Measurements from ENCODE around the gene SFXN5. TPM values are rescaled to one million over a fixed set of nuclear protein-coding genes. Genes with fewer than 3 reads are reported as not detected.

SFXN5 gene
- polyA plus RNA-seq, 3 donors = 5.9 to 28.6 (median 9.5) TPM

DNA sequence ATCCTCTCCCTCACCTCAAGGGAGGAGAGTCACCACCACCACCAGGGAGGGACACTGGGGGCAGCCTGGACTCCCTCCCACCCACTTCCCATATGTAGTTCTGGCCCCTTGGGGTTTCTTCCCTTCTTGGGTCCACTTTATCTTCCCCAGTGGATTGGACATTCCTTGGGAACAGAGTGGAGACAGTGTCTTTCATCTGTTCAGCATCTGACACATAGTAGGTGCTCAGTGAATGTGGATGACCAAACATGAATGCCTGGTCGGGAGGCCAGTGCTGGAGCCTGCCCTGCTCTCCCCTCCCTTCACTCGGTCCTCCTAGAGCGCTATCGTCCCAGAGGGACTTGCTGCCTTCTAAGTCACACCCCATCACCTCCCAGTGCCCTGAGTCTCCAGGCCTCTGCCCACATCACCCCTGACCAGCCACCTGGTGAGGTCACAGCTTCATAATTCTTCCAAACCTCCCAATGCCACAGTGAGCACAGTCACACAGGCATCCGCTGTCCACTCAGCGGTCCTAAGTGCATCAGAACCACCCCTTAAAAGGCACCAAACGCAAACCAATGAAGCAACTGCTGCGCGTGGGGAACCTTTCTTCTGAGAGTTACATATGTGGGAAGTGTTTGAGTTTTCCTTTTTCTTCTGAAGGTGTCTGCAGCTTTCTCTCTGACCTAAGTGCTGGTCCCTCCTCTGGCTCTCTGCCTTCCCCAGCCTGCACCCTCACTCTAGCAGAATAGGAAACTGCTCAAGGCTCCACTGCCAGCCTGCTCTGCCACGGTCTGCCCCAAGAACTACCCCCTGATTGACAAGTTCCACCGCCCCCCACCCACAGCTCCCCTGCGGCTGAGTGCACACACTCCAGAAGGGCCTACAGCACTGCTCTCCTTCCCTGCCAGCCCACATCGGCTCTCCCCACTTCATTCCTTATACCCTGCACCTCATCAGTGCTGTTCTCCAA lies 7.2 kb upstream of the SFXN5 start:
- no peak overlapping the region for H2AFZ ChIP-seq (ENCODE audit: insufficient read depth, low read depth, low read length, poor library complexity, severe bottlenecking)
- TF ChIP-seq, protein P1, sequence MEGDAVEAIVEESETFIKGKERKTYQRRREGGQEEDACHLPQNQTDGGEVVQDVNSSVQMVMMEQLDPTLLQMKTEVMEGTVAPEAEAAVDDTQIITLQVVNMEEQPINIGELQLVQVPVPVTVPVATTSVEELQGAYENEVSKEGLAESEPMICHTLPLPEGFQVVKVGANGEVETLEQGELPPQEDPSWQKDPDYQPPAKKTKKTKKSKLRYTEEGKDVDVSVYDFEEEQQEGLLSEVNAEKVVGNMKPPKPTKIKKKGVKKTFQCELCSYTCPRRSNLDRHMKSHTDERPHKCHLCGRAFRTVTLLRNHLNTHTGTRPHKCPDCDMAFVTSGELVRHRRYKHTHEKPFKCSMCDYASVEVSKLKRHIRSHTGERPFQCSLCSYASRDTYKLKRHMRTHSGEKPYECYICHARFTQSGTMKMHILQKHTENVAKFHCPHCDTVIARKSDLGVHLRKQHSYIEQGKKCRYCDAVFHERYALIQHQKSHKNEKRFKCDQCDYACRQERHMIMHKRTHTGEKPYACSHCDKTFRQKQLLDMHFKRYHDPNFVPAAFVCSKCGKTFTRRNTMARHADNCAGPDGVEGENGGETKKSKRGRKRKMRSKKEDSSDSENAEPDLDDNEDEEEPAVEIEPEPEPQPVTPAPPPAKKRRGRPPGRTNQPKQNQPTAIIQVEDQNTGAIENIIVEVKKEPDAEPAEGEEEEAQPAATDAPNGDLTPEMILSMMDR (IDR thresholded peaks at IDR 0.05) = no peak
- H3K27ac ChIP-seq (ENCODE audit: low read depth in 1 of 2, low read length in 2 of 2) = no peak overlapping the region
- no peaks in the 10 kb centered on the region for H3K4me1 ChIP-seq (ENCODE audit: control insufficient read depth in 1 of 2, insufficient read depth in 2 of 2, low read length in 2 of 2)
- intact Hi-C loops (cut with micrococcal nuclease) = no loop called here
- no peaks in the 10 kb centered on the region for H3K36me3 Mint-ChIP-seq
- no peaks in the 10 kb centered on the region for H4K20me1 ChIP-seq (ENCODE audit: insufficient read depth, low read length)
- no peak for DNase-seq
- H3K4me2 ChIP-seq (replicated peaks; ENCODE audit: extremely low read depth, low read length, poor library complexity, severe bottlenecking) = no peak overlapping the region
- no peaks in the 10 kb centered on the region for H3K4me1 Mint-ChIP-seq
- H3K79me2 ChIP-seq (ENCODE audit: insufficient read depth, low read length) = no peaks in the 10 kb centered on the region
- H3K4me3 Mint-ChIP-seq = no peak overlapping the region
- H3K9me3 Mint-ChIP-seq = peaks cover 0 to 1% (median 0%) of the 10 kb centered on the region in 7 donors
- H3K9me3 ChIP-seq (replicated peaks in 1 of 2; ENCODE audit: control insufficient read depth in 1 of 2, insufficient read depth in 1 of 2, low read length in 2 of 2) = no peaks in the 10 kb centered on the region
- peaks cover 6 to 20% (median 18%) of the 10 kb centered on the region in 3 donors for H3K27me3 Mint-ChIP-seq (ENCODE audit: low read depth in 3 of 3)
- no peak overlapping the region for H3K4me3 ChIP-seq (replicated peaks in 1 of 3; ENCODE audit: low read depth in 2 of 3, low read length in 3 of 3)
- no peaks in the 10 kb centered on the region for H3K36me3 ChIP-seq (replicated peaks in 1 of 2; ENCODE audit: control insufficient read depth in 1 of 2, insufficient read depth in 2 of 2, low read length in 2 of 2)
- no peak overlapping the region for H3K27ac Mint-ChIP-seq
- H3K9ac ChIP-seq (ENCODE audit: insufficient read depth, low read length, poor library complexity, severe bottlenecking) = no peak overlapping the region
- no peaks in the 10 kb centered on the region for H3K27me3 ChIP-seq (ENCODE audit: control insufficient read depth in 2 of 2, insufficient read depth in 2 of 2, low read length in 2 of 2)
- 91% methylated on average over 8 of the region's 13 CpGs for WGBS (ENCODE audit: insufficient coverage)

DNA sequence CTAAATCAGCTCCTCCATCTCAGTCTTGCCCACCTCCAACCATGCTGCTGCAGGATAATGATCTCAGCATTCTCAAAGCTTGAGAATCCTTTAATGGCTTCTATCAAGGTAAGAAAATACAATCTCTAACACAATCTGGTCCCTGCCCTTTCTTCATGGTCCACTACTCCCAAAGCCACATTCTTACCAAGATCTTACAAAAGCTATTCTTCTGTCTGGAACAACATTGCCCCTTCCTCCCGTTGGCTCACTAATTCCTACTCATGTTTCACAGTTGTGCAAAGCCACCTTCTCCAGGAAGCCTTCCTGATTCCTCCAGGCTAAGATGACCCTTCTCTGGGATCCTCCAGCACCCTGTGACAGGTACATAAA lies 5.9 kb upstream of the SFXN5 start:
- no peaks in the 10 kb centered on the region for H3K36me3 ChIP-seq (replicated peaks in 1 of 2; ENCODE audit: control insufficient read depth in 1 of 2, insufficient read depth in 2 of 2, low read length in 2 of 2)
- H3K27ac Mint-ChIP-seq = no peak overlapping the region
- no peak for DNase-seq

More for the DNA sequence above, 5.9 kb upstream of the SFXN5 start:
- no peaks in the 10 kb centered on the region for H3K36me3 Mint-ChIP-seq
- H3K4me3 ChIP-seq (replicated peaks in 1 of 3; ENCODE audit: low read depth in 2 of 3, low read length in 3 of 3) = no peak overlapping the region
- no peaks in the 10 kb centered on the region for H3K9me3 ChIP-seq (replicated peaks in 1 of 2; ENCODE audit: control insufficient read depth in 1 of 2, insufficient read depth in 1 of 2, low read length in 2 of 2)
- H3K27me3 Mint-ChIP-seq (ENCODE audit: low read depth in 3 of 3) = peaks cover 6 to 20% (median 16%) of the 10 kb centered on the region in 3 donors
- H3K4me1 ChIP-seq (ENCODE audit: control insufficient read depth in 1 of 2, insufficient read depth in 2 of 2, low read length in 2 of 2) = peaks cover under 1% of the 10 kb centered on the region in 2 donors
- no peak overlapping the region for H3K4me3 Mint-ChIP-seq
- no peaks in the 10 kb centered on the region for H3K27me3 ChIP-seq (ENCODE audit: control insufficient read depth in 2 of 2, insufficient read depth in 2 of 2, low read length in 2 of 2)
- no peak overlapping the region for H2AFZ ChIP-seq (ENCODE audit: insufficient read depth, low read depth, low read length, poor library complexity, severe bottlenecking)
- H3K27ac ChIP-seq (ENCODE audit: low read depth in 1 of 2, low read length in 2 of 2) = no peak overlapping the region
- 92% methylated on average over 1 of the region's 1 CpG for WGBS (ENCODE audit: insufficient coverage)
- no peak overlapping the region for H3K4me2 ChIP-seq (replicated peaks; ENCODE audit: extremely low read depth, low read length, poor library complexity, severe bottlenecking)
- no peaks in the 10 kb centered on the region for H4K20me1 ChIP-seq (ENCODE audit: insufficient read depth, low read length)
- no peaks in the 10 kb centered on the region for H3K4me1 Mint-ChIP-seq
- no peak overlapping the region for H3K9ac ChIP-seq (ENCODE audit: insufficient read depth, low read length, poor library complexity, severe bottlenecking)
- no peaks in the 10 kb centered on the region for H3K79me2 ChIP-seq (ENCODE audit: insufficient read depth, low read length)
- intact Hi-C loops (cut with micrococcal nuclease) = no loop called here
- TF ChIP-seq, protein P1 (IDR thresholded peaks at IDR 0.05) = no peak
- peaks cover 0 to 1% (median 0%) of the 10 kb centered on the region in 7 donors for H3K9me3 Mint-ChIP-seq
